Measurements from ENCODE around the gene NOXO1. TPM values are rescaled to one million over a fixed set of nuclear protein-coding genes. Genes with fewer than 3 reads are reported as not detected.
A peak's percentile ranks its signal among the peaks of the same experiment; 100 is the strongest.
"Not testable (repeated sequence)": the region's sequence is repeated elsewhere in the genome, so short reads cannot be mapped to it uniquely, and the experiment has no call there.

The NOXO1 gene
- total and polyA plus RNA-seq, 5 donors: 0.29 TPM; not detected in 4

DNA sequence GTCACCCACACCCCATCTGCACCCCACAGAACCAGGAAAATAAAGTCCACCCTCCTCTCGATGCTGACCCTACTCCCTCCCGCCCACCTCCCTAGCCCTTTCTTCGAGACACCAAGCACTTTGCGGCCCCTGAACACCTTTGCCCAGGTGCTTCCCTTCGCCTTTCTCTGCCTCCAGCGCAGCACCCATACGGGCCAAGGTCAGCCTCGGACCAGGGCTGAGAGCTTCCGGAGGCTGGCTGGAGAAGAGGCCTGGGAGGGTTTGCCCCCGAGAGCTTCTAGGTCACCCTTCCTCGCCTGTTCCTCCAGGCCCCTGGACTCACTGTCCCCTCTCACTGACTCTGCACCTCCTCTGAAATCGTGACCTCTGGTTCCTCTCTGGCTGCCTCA, 42.8 kb upstream of the NOXO1 start:
- Histone ChIP-seq H3K4me3 (ENCODE audit: low read length) (no peak overlapping the region), H3K27ac (ENCODE audit: low read length) (peak overlapping the region; percentile 71), H3K27me3 (ENCODE audit: control insufficient read depth, insufficient read depth) (no peaks in the 10 kb centered on the region), H3K4me1 (ENCODE audit: control insufficient read depth, insufficient read depth, low read length) (peaks cover 5% of the 10 kb centered on the region), H3K9me3 (ENCODE audit: control insufficient read depth, low read length) (no peaks in the 10 kb centered on the region)
- peak in 1 of 3 donors; percentile 45 for DNase-seq
- 74% methylated on average over 12 of the region's 12 CpGs for WGBS
- intact Hi-C loops (cut with DNase I): loop anchor here in 3 of 4 donors (5.0 to 10.0 kb wide), 2 partner anchors 118 to 121 kb away; partner anchors contain the start of gene RAB26 (in 1 of the 3)
- no peak for ATAC-seq

DNA sequence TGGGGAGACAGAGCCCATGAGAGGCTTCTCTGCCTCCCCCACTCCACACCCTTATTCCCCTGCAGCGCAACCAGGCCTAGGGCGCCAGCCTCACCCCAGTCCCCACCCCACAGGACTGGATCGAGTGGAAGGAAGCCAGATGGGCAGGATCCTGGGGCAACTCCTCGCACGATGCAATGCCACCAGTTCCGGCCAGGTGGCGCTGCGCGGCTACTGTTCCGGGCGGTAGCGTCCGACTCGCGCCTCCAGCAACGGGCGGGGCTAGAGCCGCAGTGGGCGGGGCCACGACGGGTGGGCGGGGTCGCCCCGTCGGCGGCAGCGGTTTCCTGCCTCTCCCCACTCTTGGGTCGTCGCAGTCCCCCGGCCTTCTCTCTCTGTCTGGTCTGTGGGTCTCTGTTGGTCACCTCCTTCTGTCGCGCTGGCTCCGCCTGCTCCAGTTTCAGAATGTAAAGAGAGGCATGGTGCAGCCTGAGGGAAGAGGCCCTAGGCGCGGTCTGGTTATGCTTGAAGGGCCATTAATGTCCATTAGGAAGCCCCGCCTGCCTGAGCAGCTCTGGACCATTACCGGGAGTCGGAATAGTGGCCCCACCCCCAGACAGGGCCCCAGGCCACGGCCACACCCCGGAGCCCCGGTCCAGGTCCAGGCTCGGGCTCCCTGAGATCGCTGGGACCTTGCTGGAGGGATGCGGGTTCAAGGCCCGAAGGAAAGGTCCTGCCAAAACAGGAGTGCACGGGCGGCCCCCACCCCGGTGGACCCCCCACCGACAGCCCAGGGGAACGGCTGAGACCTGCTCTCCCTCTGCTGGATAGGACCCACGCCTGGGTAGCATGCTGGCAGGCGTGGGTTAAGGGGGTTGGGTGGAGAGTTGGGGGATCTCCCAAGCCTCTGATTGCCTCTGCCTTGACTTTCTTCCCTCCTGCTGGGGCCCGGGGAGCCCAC, 42.1 kb upstream of the NOXO1 start:
- peaks cover 5% of the 10 kb centered on the region for H3K4me1 ChIP-seq (ENCODE audit: control insufficient read depth, insufficient read depth, low read length)
- peak; percentile 90 for ATAC-seq
- peak overlapping the region; percentile 71 for H3K27ac ChIP-seq (ENCODE audit: low read length)
- peak overlapping the region; percentile 8 for H3K4me3 ChIP-seq (ENCODE audit: low read length)
- DNase-seq: peak; percentile 91 to 98 (median 97)
- H3K27me3 ChIP-seq (ENCODE audit: control insufficient read depth, insufficient read depth): no peaks in the 10 kb centered on the region
- H3K9me3 ChIP-seq (ENCODE audit: control insufficient read depth, low read length): no peaks in the 10 kb centered on the region
- intact Hi-C loops (cut with DNase I): loop anchor here (2.0 to 10.0 kb wide), 3 partner anchors 117 to 121 kb away; partner anchors contain the start of gene RAB26 (in 1 of the 4)
- 12% methylated on average over 53 of the region's 53 CpGs for WGBS

DNA sequence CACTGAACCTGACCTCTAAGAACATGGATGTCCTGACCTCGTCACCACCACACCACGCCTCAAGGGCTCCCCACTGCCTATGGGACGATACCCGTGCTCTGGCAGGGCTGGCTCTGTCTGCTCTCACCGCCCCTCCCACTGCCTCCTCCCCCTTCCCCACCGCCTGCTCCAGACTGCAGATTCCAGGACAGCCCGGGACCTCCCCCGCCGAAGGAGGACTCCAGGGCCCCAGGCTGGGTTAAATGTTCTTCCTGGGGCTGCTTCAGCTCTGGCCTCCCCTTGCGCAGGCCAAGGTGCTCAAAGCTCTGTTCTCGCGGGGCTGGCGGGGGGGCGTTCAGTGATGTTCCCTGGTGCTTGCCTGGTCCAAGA, 41.4 kb upstream of the NOXO1 start:
- ATAC-seq (peak; percentile 14 to 27), DNase-seq (peak in 2 of 3 donors; percentile 78)
- H3K27me3 ChIP-seq (ENCODE audit: control insufficient read depth, insufficient read depth): no peaks in the 10 kb centered on the region
- WGBS: 2% methylated on average over 14 of the region's 14 CpGs
- intact Hi-C loops (cut with DNase I): loop anchor here (2.0 to 10.0 kb wide), 3 partner anchors 118 to 122 kb away; partner anchors contain the start of gene RAB26 (in 1 of the 4)
- peak overlapping the region; percentile 7 for H3K4me3 ChIP-seq (ENCODE audit: low read length)
- H3K9me3 ChIP-seq (ENCODE audit: control insufficient read depth, low read length): no peaks in the 10 kb centered on the region
- H3K4me1 ChIP-seq (ENCODE audit: control insufficient read depth, insufficient read depth, low read length): peaks cover 5% of the 10 kb centered on the region
- H3K27ac ChIP-seq (ENCODE audit: low read length): no peak overlapping the region

DNA sequence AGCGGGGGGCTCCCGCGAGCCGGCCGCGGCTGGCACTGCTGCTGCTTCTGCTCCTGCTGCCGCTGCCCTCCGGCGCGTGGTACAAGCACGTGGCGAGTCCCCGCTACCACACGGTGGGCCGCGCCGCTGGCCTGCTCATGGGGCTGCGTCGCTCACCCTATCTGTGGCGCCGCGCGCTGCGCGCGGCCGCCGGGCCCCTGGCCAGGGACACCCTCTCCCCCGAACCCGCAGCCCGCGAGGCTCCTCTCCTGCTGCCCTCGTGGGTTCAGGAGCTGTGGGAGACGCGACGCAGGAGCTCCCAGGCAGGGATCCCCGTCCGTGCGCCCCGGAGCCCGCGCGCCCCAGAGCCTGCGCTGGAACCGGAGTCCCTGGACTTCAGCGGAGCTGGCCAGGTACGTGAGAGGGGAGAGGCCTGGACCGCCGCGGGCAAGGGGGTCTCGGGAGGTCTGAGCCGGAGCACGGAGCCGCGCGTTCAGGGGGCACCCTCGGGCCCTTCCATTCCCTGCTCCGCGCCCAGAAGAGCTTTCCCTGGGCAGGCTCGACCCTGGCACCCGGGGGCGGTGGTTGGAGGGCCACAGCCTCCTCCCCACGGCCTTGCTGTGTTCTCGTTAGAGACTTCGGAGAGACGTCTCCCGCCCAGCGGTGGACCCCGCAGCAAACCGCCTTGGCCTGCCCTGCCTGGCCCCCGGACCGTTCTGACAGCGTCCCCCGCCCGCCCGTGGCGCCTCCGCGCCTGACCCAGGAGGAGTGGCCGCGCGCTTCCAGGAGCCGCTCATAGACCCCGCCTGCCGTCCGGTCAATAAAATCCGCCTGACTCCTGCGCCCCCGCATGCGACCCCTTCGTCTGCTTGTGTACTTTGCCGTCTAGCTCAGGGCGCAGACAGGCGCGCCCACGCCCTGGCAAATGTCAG, 38.9 kb upstream of the NOXO1 start:
- DNase-seq: peak; percentile 10 to 50 (median 49)

DNA sequence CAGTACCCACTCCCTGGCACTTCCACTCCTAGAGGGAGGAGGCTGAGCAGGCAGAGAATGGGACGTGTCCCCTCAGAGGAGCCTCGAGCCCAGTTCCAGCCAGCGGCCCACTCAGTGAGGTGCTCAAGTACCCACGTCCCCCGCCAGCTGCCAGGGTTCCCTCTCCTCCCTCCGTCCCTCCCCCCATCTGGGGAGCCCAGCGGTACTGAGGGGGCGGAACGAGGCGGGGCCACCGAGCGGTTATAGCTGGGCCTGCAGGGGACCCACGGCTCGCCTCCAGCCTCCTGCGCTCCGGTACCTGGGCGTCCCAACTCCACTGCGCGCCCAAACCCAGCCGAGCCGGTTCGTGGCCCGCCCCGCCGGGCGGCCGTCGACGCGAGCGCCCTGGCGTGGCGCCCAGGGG, 38.2 kb upstream of the NOXO1 start, which contains the start of gene NPW:
Gene NPW, plus strand, starts transcription at position 268 of the 403 bp plus-strand sequence.
- Histone ChIP-seq H3K9me3 (ENCODE audit: control insufficient read depth, low read length) (no peaks in the 10 kb centered on the region), H3K4me1 (ENCODE audit: control insufficient read depth, insufficient read depth, low read length) (peaks cover 5% of the 10 kb centered on the region), H3K4me3 (ENCODE audit: low read length) (no peak within 1 kb of the TSS), H3K27me3 (ENCODE audit: control insufficient read depth, insufficient read depth) (no peaks in the 10 kb centered on the region), H3K27ac (ENCODE audit: low read length) (no peak within 1 kb of the TSS)
- intact Hi-C loops (cut with DNase I): no loop called here
- 2% methylated on average over 33 of the region's 33 CpGs for WGBS
- DNase-seq (peak; percentile 8 to 71 (median 61)), ATAC-seq (no peak)

More for the DNA sequence above, 38.9 kb upstream of the NOXO1 start:
- H3K27ac ChIP-seq (ENCODE audit: low read length): no peak overlapping the region
- WGBS: 1% methylated on average over 96 of the region's 96 CpGs
- H3K27me3 ChIP-seq (ENCODE audit: control insufficient read depth, insufficient read depth): no peaks in the 10 kb centered on the region
- no peak for ATAC-seq
- H3K4me3 ChIP-seq (ENCODE audit: low read length): no peak overlapping the region
- H3K9me3 ChIP-seq (ENCODE audit: control insufficient read depth, low read length): no peaks in the 10 kb centered on the region
- intact Hi-C loops (cut with DNase I): loop anchor here in 3 of 4 donors (5.0 to 10.0 kb wide), 2 partner anchors 122 to 125 kb away; partner anchors contain the start of gene RAB26 (in 1 of the 3)
- peaks cover 5% of the 10 kb centered on the region for H3K4me1 ChIP-seq (ENCODE audit: control insufficient read depth, insufficient read depth, low read length)

DNA sequence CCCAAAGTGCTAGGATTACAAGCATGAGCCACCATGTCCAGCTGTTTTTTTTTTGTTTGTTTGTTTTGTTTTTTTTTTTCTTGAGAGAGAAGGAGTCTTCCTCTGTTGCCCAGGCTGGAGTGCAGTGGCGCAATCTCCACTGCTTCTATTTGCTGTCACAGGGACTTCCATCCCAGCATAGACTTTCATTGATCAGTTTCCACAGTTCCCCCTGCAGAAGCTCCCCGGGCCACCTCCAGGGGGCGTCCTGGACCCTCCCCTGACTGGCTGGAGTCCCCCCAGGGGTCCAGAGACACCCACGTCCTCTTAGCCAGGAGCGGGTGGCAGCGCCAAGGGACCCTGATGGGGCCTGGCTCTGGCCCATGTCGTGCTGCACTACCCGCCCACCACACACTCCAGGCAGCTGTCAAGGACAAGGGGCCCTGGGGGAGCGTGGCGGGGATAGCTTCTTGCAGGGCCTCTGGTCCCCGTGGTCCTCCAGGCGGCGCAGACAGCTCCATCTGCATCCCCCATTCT, 35.2 kb upstream of the NOXO1 start:
- no peaks in the 10 kb centered on the region for H3K27me3 ChIP-seq (ENCODE audit: control insufficient read depth, insufficient read depth)
- H3K4me3 ChIP-seq (ENCODE audit: low read length): no peak overlapping the region
- H3K9me3 ChIP-seq (ENCODE audit: control insufficient read depth, low read length): no peaks in the 10 kb centered on the region
- no peak for ATAC-seq
- WGBS: 27% methylated on average over 13 of the region's 13 CpGs
- H3K27ac ChIP-seq (ENCODE audit: low read length): no peak overlapping the region
- intact Hi-C loops (cut with DNase I): no loop called here
- peak in 1 of 3 donors; percentile 56 for DNase-seq
- H3K4me1 ChIP-seq (ENCODE audit: control insufficient read depth, insufficient read depth, low read length): no peaks in the 10 kb centered on the region

DNA sequence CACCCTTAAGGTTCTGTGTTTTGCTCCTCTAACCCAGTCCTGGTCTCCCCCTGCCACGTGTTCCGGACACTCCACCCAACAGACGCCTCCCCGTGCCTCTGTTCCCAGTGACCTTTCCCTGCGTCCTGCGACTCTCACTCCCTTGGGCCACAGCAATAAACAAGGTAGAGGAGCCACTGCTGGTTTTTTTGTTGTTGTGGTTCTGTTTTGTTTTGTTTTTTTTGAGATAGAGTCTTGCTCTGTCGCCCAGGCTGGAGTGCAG, 34.6 kb upstream of the NOXO1 start:
- Histone ChIP-seq H3K4me1 (ENCODE audit: control insufficient read depth, insufficient read depth, low read length) (no peaks in the 10 kb centered on the region), H3K27ac (ENCODE audit: low read length) (no peak overlapping the region)
- intact Hi-C loops (cut with DNase I): no loop called here

DNA sequence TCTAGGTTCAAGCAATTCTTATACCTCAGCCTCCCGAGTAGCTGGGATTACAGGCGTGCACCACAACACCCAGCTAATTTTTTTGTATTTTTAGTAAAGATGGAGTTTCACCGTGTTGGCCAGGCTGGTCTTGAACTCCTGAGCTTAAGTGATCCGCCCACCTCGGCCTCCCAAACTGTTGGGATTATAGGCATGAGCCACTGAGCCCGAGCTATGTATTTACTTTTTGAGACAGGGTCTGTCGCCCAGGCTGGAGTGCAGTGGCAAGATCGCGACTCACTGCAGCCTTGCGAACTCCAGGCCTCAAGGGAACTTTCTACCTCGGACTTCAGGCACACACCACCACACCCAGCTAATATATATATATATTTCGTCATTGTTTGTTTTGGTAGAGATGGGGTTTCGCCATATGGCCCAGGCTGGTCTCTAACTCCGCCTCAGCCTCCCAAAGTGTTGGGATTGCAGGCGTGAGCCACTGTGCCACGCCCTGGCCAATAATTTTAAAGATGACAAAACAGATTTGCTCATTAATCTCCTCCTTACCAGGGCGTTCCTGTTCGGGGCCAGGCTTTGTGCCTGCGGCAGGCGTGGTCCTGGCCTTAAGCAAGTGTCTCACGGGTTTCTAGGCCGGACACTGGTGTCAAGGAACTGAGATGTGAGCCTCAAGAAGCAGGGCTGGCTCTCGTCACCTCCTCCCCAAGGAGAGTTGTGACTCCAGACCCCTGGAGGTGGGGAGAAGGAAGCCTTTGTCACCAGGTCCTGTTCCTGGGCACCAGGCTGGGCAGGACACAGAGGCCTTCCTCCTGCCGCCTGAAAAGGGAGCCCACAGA, 34.1 kb upstream of the NOXO1 start:
- H3K4me3 ChIP-seq (ENCODE audit: low read length): no peak overlapping the region
- no peak for DNase-seq
- WGBS: 89% methylated on average over 24 of the region's 24 CpGs
- intact Hi-C loops (cut with DNase I): no loop called here
- no peaks in the 10 kb centered on the region for H3K9me3 ChIP-seq (ENCODE audit: control insufficient read depth, low read length)
- no peaks in the 10 kb centered on the region for H3K4me1 ChIP-seq (ENCODE audit: control insufficient read depth, insufficient read depth, low read length)
- H3K27me3 ChIP-seq (ENCODE audit: control insufficient read depth, insufficient read depth): no peaks in the 10 kb centered on the region
- no peak overlapping the region for H3K27ac ChIP-seq (ENCODE audit: low read length)
- peak in 1 of 2 donors; percentile 27 for ATAC-seq

More for the DNA sequence above, 34.6 kb upstream of the NOXO1 start:
- H3K9me3 ChIP-seq (ENCODE audit: control insufficient read depth, low read length): no peaks in the 10 kb centered on the region
- no peak for ATAC-seq
- WGBS: 79% methylated on average over 7 of the region's 7 CpGs
- no peak overlapping the region for H3K4me3 ChIP-seq (ENCODE audit: low read length)
- no peak for DNase-seq
- H3K27me3 ChIP-seq (ENCODE audit: control insufficient read depth, insufficient read depth): no peaks in the 10 kb centered on the region

DNA sequence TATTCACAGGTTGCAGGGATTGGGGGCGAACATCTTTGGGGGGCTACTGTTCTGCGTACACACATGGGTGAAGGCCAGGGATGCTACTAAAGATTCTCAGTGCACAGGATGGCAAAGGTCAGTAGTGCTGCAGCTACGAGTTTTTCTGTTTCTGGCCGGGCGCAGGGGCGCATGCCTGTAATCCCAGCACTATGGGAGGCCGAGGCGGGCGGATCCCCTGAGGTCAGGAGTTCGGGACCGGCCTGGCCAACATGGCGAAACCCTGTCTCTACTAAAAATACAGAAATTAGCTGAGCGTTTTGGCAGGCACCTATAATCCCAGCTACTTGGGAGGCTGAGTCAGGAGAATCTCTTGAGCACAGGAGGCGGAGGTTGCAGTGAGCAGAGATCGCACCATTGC, 32.3 kb upstream of the NOXO1 start:
- DNase-seq (no peak), ATAC-seq (no peak)
- no peak overlapping the region for H3K4me3 ChIP-seq (ENCODE audit: low read length)
- H3K4me1 ChIP-seq (ENCODE audit: control insufficient read depth, insufficient read depth, low read length): peaks cover 6% of the 10 kb centered on the region
- no peaks in the 10 kb centered on the region for H3K9me3 ChIP-seq (ENCODE audit: control insufficient read depth, low read length)
- intact Hi-C loops (cut with DNase I): no loop called here
- 91% methylated on average over 15 of the region's 15 CpGs for WGBS
- H3K27ac ChIP-seq (ENCODE audit: low read length): no peak overlapping the region
- H3K27me3 ChIP-seq (ENCODE audit: control insufficient read depth, insufficient read depth): no peaks in the 10 kb centered on the region

DNA sequence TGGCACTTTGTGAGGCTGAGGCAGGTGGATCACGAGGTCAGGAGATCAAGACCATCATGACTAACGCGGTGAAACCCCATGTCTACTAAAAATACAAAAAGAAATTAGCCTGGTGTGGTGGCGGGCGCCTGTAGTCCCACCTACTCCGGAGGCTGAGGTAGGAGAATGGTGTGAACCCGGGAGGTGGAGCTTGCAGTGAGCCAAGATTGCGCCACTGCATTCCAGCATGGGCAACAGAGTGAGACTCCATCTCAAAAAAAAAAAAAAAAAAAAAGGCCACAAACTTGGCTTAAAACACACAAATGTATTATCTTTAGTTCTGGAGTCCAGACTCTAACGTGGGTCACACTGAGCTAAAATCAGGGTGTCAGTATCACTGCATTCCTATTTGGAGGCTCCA, 30.5 kb upstream of the NOXO1 start:
- H3K4me1 ChIP-seq (ENCODE audit: control insufficient read depth, insufficient read depth, low read length): peaks cover 14% of the 10 kb centered on the region
- H3K4me3 ChIP-seq (ENCODE audit: low read length); ATAC-seq; H3K27me3 ChIP-seq (ENCODE audit: control insufficient read depth, insufficient read depth); intact Hi-C loops (cut with DNase I); H3K27ac ChIP-seq (ENCODE audit: low read length); H3K9me3 ChIP-seq (ENCODE audit: control insufficient read depth, low read length); DNase-seq: not testable (repeated sequence)
- 91% methylated on average over 9 of the region's 9 CpGs for WGBS

All from right cardiac atrium (tissue), 5 donors.